ENCODE data around the gene BCL6. TPM values are rescaled to one million over a fixed set of nuclear protein-coding genes. Genes with fewer than 3 reads are reported as not detected.

The BCL6 gene
- total RNA-seq, 1 donor from 2014 or later: 47.7 TPM

- peak; percentile 80 for DNase-seq
- Histone ChIP-seq H3K27ac (replicated peaks) (peak overlapping the region; percentile 99), H3K4me1 (peaks cover 85% of the 10 kb centered on the region), H3K36me3 (no peaks in the 10 kb centered on the region), H3K9me3 (replicated peaks) (no peaks in the 10 kb centered on the region), H3K4me3 (peak overlapping the region; percentile 88), H3K27me3 (ENCODE audit: low read depth) (no peaks in the 10 kb centered on the region)
- peak; percentile 98 for TF ChIP-seq CTCF (IDR thresholded peaks at IDR 0.05; ENCODE audit: borderline replicate concordance)
- intact Hi-C loops (cut with micrococcal nuclease): loop anchor here (2.0 to 10.0 kb wide), 4 partner anchors 295 to 1395 kb away; partner anchors contain the start of gene LPP
Observed at GRCh38 chr3:187739561-187740332, 5.5 kb downstream of the BCL6 start.

GRCh38 chr3:187739094-187739560 lies 6.1 kb downstream of the BCL6 start:
- Histone ChIP-seq H3K27me3 (ENCODE audit: low read depth) (no peaks in the 10 kb centered on the region), H3K27ac (replicated peaks) (peak overlapping the region; percentile 99), H3K36me3 (peaks cover 6% of the 10 kb centered on the region), H3K4me1 (peaks cover 85% of the 10 kb centered on the region), H3K4me3 (peak overlapping the region; percentile 88), H3K9me3 (replicated peaks) (no peaks in the 10 kb centered on the region)
- no peak for TF ChIP-seq CTCF (IDR thresholded peaks at IDR 0.05; ENCODE audit: borderline replicate concordance)
- intact Hi-C loops (cut with micrococcal nuclease): loop anchor here (10.0 kb wide), 1 partner anchor 1396 kb away; no protein-coding TSS in a partner anchor
- DNase-seq: peak; percentile 53

- no peaks in the 10 kb centered on the region for H3K9me3 ChIP-seq (replicated peaks)
- peak; percentile 76 for TF ChIP-seq CTCF (IDR thresholded peaks at IDR 0.05; ENCODE audit: borderline replicate concordance)
- peaks cover 12% of the 10 kb centered on the region for H3K36me3 ChIP-seq
- H3K4me3 ChIP-seq: peak overlapping the region; percentile 88
- H3K27ac ChIP-seq (replicated peaks): peak overlapping the region; percentile 99
- no peaks in the 10 kb centered on the region for H3K27me3 ChIP-seq (ENCODE audit: low read depth)
- peak; percentile 88 for DNase-seq
- intact Hi-C loops (cut with micrococcal nuclease): loop anchor here (10.0 kb wide), 1 partner anchor 1396 kb away; no protein-coding TSS in a partner anchor
- peaks cover 85% of the 10 kb centered on the region for H3K4me1 ChIP-seq
Observed at GRCh38 chr3:187738331-187739093, 6.8 kb downstream of the BCL6 start.

- peak overlapping the region; percentile 88 for H3K4me3 ChIP-seq
- DNase-seq: no peak
- intact Hi-C loops (cut with micrococcal nuclease): loop anchor here (10.0 kb wide), 1 partner anchor 1397 kb away; no protein-coding TSS in a partner anchor
- H3K36me3 ChIP-seq: peaks cover 17% of the 10 kb centered on the region
- H3K9me3 ChIP-seq (replicated peaks): no peaks in the 10 kb centered on the region
- H3K27me3 ChIP-seq (ENCODE audit: low read depth): no peaks in the 10 kb centered on the region
- H3K27ac ChIP-seq (replicated peaks): peak overlapping the region; percentile 99
- H3K4me1 ChIP-seq: peaks cover 86% of the 10 kb centered on the region
- TF ChIP-seq CTCF (IDR thresholded peaks at IDR 0.05; ENCODE audit: borderline replicate concordance): no peak
Observed at GRCh38 chr3:187738071-187738330, 7.3 kb downstream of the BCL6 start.

GRCh38 chr3:187737368-187738070 lies 7.7 kb downstream of the BCL6 start:
- H3K4me1 ChIP-seq: peaks cover 90% of the 10 kb centered on the region
- H3K27ac ChIP-seq (replicated peaks): peak overlapping the region; percentile 99
- DNase-seq: peak; percentile 79
- no peaks in the 10 kb centered on the region for H3K9me3 ChIP-seq (replicated peaks)
- peaks cover 22% of the 10 kb centered on the region for H3K36me3 ChIP-seq
- intact Hi-C loops (cut with micrococcal nuclease): loop anchor here (10.0 kb wide), 1 partner anchor 1397 kb away; no protein-coding TSS in a partner anchor
- no peaks in the 10 kb centered on the region for H3K27me3 ChIP-seq (ENCODE audit: low read depth)
- TF ChIP-seq CTCF (IDR thresholded peaks at IDR 0.05; ENCODE audit: borderline replicate concordance): peak; percentile 40
- H3K4me3 ChIP-seq: peak overlapping the region; percentile 88
